Kasumi-1 (cell line): ENCODE results near the gene OLFML1.

Experiments used
- DNase-seq, 2 experiments: peaks; one replicate each; lab custom pipeline; 2025; lab: John Stamatoyannopoulos, UW

OLFML1 gene

DNA sequence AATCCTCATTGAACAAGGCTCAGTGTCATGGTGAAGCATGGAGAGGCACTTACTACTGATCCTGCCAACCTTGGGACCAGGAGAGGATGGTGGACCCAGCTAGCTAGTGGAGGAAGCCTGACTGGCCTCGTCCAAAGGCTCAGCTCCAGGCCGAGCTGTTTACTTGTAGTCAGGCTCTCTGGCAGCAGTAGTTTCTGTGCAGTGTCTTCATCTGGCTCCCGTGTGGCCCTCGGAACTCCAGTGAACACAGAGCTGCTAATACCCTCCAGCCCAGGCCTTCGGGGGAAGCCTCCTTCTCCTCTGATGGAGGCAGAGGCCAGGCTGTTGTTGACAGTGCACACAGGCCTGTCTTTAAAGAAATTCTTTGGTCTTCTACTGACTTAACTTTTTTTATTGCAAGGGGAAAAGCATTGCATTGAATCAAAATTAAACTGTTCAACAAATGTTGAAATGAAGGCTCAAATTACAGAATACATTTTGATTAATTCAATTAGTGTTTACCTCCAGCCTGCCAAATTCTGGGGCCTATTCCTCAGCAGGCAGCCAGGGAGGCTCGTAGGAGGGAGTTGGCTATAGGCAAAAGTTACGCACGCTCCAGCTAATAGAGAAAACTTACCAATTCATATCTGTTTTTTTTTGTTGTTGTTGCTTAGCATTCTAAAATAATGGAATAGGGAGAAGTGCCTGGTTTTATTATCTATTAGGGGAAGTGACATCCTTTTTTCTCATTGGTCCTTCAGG lies 47.3 kb downstream of the OLFML1 start:
- DNase-seq: no peak

GRCh38 chr11:7533199-7534041 lies 48.1 kb downstream of the OLFML1 start:
- no peak for DNase-seq

DNA sequence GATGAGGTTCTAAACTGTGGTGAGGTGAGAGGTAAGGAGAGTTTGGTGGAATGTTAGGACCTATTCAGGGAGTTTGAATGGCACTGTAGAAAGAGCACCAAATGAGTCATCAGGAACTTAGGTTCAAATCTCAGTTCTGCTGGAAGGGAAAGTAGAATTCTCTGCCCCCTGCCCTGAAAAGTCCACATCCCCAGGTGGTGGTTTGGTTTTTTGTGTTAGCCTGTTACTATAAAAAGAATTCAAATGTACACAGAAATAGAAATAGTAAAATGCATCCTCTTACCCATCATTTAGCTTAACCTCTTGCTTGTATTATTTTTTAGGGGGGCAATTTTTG lies 48.7 kb downstream of the OLFML1 start:
- no peak for DNase-seq

- DNase-seq: peak in 1 of 2 experiments; percentile 7
Observed at GRCh38 chr11:7536100-7536499, 50.8 kb downstream of the OLFML1 start.

DNA sequence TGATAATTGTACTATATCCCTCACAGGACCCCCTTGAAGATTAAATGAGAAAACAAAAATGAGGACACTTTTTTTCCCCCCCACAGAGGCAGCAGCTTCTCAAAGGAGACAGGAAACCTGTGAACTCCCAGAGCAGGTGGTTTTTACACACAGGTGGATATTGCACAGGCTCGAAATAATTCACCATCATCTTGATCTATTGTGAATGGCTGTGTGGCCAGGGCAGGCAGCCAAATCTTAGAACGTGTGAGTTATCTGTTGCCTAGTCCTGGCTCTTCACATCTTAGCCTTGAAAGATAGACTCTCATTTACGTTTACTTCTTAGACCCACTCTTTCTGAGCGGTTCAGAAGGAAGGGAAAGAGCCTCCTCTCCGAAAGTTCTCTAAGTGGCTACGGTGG lies 52.0 kb downstream of the OLFML1 start:
- no peak for DNase-seq

GRCh38 chr11:7538031-7538430 lies 52.7 kb downstream of the OLFML1 start:
- no peak for DNase-seq

DNA sequence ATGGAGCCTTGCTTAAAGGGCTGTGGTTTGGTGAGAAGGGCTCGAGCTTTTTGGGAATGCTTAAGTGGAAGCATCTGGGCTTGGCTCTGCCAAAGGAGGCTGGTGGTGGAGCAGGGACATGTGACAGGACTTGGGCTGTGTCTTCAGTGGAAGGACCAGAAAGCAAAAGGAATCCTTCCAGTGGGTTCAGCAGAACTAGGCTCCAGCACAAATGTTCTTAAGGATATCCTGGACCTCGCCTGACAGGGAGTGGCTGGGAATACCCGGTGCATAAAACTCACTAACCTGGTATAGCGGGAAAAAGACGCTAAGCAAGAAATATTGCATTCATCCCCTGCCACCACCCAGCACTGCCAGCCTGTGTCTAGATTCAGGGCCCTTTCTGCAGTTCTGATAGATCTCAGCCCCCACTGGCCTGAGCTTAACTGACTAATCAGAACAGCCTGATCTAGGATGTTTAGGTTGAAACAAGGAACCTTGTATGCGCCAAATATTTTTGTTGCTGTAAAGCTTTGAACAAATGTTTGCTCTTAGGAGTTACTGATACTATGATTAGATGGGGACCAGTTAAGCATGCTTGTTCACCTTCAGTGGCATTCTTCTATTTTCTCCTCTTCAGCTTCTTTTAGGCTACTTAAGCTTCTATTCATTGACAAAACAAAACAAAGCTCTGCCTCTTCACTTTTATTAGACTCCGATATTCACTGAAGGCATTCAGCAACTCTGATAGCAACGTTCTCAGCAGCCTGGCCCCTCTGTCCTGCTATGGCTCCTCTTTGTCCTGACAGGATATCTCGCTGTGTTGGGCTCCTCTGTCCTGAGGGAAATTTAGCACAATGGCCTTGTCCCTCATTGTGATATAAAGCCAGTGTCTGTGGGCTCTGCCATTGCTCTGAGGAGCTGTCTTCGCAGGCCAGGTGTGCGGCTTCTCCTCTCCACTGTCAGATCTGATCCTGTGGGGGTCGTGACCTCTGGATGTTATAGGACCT lies 53.5 kb downstream of the OLFML1 start:
- DNase-seq: no peak

GRCh38 chr11:7540830-7541555 lies 55.7 kb downstream of the OLFML1 start:
- no peak for DNase-seq

DNA sequence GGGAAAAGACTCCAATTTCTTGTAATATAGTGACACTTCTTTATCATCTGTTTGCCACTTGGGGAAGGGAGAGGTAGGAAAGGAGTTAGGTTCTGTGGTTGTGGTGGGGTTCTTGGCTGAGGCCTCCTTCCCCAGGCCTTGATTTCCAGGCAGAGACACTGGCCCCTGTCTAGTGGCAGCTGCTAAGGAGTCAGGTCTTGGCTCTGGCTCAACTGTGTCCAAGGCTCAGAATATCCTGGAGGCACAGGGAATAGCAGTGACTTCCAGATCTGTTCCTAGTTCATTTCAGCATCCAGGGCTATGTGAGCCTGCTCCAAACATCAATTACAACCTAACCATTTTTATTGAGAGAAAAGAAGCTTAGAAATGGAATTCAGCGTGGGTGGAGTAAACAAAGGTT lies 58.0 kb downstream of the OLFML1 start:
- DNase-seq: no peak

DNA sequence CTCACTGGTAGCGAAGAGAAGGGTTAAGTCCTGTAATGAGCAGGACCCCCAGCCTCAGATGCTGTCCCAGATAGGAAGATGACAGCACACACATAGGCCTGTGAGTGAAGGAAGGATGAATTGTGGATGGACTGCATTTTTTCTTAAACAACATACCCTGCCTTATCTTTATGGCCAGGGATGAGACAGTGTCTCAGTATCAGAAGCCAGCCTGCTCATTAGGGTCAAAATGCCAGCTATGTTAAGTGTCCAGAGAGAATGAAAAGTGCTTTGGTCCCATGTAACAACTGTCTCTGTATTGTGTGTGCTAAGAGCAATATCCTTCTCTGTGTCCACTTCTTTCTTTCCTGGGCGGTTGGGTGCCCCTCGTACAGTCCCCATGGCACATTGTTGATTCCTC lies 58.7 kb downstream of the OLFML1 start:
- no peak for DNase-seq

- DNase-seq: no peak
Observed at GRCh38 chr11:7545611-7546010, 60.3 kb downstream of the OLFML1 start.

DNA sequence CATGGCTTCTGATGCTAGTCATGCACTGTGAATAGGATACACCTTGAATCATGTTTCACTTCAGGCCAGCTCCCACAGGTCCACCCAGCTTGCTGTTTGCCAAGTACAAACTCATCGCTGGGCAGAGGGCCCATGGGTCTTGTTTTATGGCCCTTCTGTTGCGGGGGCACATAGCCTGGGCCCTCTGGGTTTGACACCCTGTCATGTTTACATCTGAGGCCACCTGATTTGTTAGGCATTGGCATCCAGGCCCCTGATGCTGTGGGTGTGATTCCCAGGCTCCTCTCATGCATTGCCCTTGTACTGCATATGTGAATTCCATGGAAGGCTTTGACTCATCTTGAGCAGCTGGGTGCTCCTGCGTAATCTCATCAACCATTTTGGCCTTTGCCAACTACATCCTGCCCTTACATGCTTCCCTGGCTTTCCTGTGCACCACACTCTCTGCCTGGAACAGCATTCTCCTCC lies 61.1 kb downstream of the OLFML1 start:
- no peak for DNase-seq

GRCh38 chr11:7547687-7548086 lies 62.4 kb downstream of the OLFML1 start:
- no peak for DNase-seq

DNA sequence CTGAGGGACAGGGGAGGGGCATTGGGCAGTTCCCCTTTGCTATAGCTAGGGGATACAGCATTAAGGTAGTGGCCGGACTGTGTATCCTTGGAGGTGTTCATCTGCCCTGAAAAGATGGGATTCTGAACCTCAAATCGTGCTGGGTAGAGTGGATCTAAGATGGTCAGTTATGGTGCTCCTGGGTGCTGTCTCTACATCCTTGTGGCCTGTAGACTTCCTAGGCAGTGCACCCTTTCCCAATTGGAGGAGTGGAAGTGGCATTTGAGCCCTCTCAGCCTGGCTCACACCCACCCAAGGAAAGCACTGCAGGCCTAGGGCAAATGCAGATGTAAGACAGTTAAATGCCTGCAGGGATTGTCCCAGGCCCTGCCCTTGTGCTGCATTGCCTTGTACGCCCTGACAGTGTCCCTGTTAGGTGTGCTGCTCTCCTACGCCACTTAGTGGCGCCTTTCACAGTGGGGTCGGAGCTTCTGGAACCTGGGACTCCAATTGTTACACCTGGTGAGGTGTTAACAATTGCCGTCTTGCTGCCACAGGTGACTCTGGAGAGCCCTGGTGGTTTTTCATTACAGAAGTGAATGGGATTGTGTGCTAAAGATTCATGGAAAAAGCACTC lies 63.5 kb downstream of the OLFML1 start:
- DNase-seq: peak in 1 of 2 experiments; percentile 1

GRCh38 chr11:7549681-7550080 lies 64.4 kb downstream of the OLFML1 start:
- DNase-seq: no peak

GRCh38 chr11:7551571-7551970 lies 66.3 kb downstream of the OLFML1 start:
- no peak for DNase-seq

- no peak for DNase-seq
Observed at GRCh38 chr11:7552666-7553065, 67.4 kb downstream of the OLFML1 start.

- no peak for DNase-seq
Observed at GRCh38 chr11:7555052-7555699, 69.9 kb downstream of the OLFML1 start.

DNA sequence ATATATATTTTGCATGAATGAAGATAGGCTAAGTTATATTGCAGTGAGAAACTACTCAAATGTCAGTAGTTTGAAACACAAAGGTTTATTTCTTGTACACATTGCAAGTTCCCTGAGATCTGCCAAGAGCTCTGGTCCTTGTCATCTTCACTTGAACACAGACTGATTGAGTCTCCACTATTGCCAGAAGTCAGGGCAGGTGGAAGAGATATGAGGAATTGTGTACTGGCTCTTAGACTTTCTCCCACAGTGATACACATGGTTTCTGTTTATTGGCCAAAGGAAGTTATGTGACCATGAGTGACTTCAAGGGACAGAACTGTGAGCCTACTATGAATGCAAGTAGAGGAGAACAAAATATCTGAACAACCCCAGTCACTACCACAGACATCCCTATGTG lies 72.7 kb downstream of the OLFML1 start:
- no peak for DNase-seq
